Head of caudate nucleus (tissue), 42 donors: Measurements from ENCODE around the gene MAGI2.
"Not testable (repeated sequence)": the region's sequence is repeated elsewhere in the genome, so short reads cannot be mapped to it uniquely, and the experiment has no call there.

Source experiments
- DNase-seq, 42 donors: peaks; one replicate each; pipeline versions ENCODE4 v3.0.0 to v3.0.0-alpha.2; 2020 to 2021; ENCODE audit warnings: mixed read lengths in 7 of 42
- intact Hi-C: fragments of 100-400 bp; cut with DNase I; formaldehyde crosslinking; loops from one replicate; pipeline ENCODE4 v1.15.0; 2022

Gene MAGI2

DNA sequence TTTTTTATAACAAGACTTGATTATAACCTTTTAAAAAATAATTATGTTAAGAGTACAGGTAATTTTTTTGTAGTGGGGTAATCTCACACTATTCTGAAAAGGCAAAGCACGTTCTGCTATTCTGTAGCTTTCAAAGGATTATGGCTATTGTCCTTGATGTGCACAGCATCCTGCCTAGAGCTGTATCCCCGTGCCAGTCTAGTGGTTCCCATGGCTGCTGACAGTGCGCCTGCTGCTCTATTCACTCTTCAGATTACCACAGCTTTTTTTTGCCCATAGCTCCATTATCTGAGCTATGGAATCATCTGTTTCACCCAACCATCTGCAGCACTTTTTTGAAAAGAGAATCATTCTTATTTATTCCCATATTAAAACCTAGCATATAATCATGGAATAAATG, 931.5 kb downstream of the MAGI2 start:
- no peak for DNase-seq
- intact Hi-C loops = no loop called here

DNA sequence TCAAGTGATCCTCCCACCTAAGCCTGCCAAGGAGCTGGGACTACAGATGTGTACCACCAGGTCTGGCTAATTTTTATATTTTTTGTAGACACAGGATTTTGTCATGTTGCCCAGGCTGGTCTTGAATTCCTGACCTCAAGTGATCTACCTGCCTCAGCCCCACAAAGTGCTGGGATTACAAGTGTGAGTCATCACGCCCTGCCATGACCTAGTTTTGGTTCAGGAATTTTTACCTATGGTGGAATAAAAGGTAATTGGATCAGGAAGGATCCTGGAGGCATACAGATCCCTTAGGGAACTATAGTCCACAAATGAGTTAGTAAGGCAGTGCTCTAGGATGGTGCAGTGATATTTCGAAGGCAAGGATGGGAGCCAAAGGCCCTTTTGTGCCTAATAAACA, 937.0 kb downstream of the MAGI2 start:
- intact Hi-C loops = loop anchor here (10.0 kb wide), 1 partner anchor 258 kb away; no protein-coding TSS in a partner anchor
- peak in 7 of 42 donors; percentile 21 to 47 (median 35) for DNase-seq

DNA sequence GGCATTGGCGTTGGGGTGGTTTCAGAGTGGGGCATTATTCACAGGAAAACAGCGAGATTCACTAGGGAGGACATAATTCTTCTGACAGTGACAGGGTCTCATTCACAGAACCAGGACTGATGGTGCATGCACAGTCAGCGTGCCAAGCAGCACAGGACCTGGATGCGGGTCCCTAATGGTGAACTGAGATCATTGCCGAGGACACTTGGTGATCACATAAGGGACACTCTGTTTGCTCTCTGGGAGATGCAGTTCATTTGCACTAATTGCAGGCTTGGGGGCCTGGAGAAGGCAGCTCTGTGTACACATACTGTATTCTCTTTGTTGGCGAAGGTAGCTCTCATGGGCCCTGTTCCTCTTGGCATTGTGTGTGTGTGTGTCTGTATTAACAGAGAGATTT, 938.8 kb downstream of the MAGI2 start:
- intact Hi-C loops = loop anchor here (10.0 kb wide), 1 partner anchor 260 kb away; no protein-coding TSS in a partner anchor
- DNase-seq = peak in 33 of 42 donors; percentile 15 to 75 (median 30)

DNA sequence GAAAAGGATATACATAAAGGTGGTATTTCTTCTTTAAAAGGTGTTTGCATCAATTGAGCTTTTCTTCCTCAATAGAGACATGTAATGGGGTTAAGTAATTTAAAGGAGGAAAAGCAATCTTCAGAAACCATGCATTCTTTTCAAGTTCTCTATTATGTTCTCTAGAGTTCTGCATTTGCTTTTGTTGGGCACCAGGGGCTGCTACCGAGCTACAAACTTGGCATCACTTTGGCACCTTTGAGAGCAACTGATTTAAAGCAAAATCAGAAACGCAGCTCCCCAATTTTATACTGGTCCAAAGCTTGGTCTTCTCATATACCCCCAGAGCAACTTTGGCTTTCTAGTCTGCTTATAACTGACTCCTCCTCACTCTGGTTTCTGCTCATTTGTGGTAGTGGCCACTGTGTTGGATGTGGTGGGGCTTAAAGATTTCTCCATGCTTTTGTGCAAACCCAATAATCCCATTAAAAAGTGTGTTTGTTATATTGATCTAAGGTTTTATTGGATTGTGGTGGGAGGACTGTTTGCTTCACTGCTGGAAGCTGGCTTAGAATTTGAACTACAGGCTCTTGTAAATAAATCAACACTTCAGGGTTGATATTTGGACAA, 942.8 kb downstream of the MAGI2 start:
- intact Hi-C loops = loop anchor here (10.0 kb wide), 1 partner anchor 264 kb away; no protein-coding TSS in a partner anchor
- DNase-seq = peak in 36 of 42 donors; percentile 25 to 86 (median 60)

DNA sequence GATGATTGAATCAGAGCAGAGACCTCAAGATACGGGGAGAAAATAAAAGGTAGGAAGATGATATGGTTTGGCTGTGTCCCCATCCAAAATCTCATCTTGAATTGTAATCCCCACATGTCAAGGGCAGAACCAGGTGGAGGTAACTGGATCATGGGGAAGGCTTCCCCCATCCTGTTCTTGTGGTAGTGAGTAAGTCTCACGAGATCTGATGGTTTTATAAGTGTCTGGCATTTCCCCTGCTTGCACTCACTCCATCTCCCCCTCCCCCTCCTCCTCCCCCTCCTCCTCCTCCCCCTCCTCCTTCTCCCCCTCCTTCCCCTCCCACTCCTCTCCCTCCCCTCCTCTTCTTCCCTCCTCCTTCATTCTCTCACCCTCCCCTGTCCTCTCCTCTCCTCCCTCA, 950.2 kb downstream of the MAGI2 start:
- DNase-seq = not testable (repeated sequence)

DNA sequence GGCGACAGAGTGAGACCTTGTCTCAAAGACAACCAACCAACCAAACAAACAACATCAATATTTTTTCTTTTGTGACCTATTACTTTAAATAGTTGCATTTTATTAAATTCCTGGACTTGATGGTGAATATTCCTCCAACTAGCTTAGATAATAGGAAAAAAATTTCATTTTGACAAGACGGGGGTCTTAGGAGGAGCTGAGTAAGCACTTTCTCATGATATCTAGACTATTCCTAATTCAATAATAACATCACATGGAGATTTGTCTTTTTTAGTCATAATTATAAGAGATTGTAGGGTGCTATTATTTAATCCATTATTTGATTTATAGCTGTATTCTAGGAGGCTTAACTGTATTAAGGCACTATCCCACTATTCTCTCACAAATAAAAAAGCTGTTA, 952.4 kb downstream of the MAGI2 start:
- intact Hi-C loops = no loop called here
- no peak for DNase-seq

More for the DNA sequence above, 950.2 kb downstream of the MAGI2 start:
- intact Hi-C loops = not testable (repeated sequence)

DNA sequence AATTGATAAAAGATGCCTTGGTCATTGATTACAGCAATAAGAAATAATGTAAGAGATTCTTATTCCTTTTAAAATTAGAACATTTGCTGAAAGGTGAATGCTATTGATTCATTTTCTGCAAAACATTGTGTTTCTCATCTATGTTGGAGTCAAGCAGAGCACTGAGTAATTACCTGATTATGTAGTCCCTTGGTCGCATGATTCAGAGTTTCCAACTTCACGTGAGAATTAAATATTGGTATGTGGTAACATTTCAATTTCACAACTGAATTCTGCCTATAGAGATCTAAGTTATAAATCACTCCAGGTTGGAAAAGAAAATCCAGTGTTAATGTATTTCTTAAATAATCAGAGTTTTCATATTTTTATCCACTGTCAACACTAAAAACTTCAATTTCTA, 953.5 kb downstream of the MAGI2 start:
- intact Hi-C loops = no loop called here
- DNase-seq = no peak

DNA sequence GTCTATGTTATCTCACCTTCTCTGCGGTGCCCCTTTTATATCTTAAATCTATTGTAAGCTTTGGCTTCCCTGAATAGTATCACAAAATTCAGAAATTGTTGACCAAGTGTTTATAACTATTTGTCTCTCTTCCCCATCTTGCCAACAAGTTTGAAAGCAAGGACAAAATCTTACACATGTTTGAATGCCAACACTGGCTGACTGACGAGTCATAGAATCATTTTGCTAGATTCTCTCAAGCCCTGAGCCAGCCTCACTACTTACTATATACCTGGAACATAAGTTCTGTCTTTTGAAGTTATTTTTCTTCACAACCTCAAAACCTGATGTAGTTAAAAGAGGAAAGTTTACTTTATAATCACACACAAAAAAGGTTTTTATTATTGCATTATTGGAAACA, 954.2 kb downstream of the MAGI2 start:
- intact Hi-C loops = no loop called here
- DNase-seq = no peak

DNA sequence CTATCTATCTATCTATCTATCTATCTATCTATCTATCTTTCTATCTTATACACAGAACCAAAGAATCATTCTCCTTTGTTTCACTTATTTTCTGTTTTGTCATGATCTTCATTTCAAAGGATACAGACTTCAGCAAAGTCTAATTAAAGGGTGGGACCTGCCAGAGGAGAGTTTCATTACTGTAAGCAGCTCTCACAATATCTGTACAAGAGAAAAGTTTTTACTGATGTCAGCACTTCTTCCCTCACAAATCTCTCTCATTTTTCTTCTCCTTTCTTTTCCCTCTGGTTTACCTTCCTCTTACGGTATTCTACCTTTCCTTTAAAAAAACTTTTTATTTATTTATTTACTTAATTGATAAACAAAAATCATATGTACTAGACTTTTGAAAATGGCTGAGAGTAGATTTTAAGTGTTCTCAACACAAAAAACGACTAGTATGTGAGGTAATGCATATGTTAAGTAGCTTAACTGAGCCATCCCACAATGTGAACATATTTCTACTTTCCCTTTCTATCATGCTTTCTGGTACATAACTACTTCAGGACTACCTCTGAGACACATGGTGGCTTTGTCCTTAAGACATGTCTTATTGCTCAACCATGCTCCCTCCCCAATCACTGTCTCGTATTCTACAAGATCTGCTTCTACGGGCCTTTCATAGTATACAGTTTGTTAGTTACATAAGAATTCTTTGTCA, 955.6 kb downstream of the MAGI2 start:
- intact Hi-C loops = no loop called here
- no peak for DNase-seq

DNA sequence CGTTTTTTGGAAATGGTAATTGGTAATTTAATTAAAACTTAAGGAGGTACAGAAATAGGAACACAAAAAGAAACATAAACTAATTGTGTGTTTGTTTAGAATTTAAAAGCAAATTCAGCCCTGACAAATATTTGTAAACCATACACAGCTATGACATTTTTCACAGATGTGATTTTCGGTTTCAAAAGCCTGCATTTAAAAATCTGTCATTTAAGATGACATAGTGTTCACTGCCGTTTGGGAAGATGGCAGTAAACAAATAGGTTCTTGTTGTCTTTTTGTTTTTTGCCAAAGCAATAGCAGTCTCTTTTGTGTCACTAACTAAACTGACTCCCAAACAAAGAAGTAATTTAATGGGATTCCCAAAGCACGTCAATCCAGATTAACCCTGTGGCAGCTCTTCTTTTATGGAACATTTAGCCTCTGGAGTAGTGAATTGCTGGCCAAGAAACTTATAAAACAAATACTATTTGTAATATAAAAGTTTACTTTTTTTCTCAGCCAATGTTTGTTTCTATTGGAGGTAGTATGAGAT, 957.3 kb downstream of the MAGI2 start:
- peak in 2 of 42 donors; percentile 21 to 49 for DNase-seq
- intact Hi-C loops = no loop called here

DNA sequence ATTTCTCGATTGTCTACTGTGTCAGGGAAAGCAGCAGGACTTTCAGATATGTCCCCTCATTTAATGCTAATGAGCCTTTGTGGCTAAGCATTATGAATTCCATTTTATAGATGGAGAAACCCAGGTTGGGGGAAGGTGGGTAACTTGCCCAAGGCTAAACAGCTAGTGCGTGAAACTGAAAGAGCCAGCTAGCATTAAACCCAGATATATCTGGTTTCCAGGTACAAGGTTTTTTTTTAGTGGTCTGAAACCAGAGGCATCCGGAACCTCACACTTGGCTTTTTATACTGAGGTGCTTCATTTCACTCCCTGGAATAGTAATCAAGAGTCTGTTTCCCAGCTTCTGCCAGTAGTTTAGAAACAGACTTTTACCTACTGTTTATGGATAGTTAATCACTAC, 960.1 kb downstream of the MAGI2 start:
- no peak for DNase-seq
- intact Hi-C loops = no loop called here

DNA sequence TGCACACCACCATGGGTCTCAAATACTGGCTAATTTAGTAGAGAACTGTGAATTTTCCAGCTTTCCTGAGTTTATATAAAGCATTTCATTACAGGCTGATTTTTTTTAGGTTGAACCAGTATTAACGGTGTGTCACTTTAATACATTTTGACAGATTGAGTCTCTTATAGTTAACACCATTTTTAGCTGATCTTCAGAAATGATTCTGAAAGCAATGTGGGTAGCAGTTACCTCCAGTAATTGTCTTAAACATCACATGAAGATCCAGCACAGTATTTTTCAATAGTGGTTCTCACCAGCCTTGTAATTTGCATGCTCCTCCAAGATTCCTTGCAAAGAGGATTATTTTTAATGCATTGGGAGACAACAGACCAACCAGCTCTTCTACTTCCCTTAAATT, 961.3 kb downstream of the MAGI2 start:
- no peak for DNase-seq
- intact Hi-C loops = no loop called here

DNA sequence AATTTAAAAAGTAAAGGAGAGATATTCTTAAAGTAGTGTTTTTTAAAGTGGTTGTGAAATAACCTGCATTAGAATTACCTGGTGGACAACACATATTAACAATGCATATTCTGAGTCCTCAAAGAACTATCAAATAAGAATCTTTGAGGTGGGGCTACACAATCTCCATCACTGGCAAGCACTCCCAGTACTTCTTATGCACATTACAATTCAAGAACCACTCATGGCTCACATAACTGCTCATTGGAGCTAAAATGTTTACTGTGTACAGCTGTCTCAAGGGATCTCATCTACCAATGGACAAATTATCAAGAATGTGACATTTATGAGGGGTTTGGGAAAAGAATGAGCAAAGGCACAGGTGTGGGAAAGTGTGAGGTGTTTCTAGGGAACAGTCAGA, 962.9 kb downstream of the MAGI2 start:
- DNase-seq = no peak
- intact Hi-C loops = no loop called here

DNA sequence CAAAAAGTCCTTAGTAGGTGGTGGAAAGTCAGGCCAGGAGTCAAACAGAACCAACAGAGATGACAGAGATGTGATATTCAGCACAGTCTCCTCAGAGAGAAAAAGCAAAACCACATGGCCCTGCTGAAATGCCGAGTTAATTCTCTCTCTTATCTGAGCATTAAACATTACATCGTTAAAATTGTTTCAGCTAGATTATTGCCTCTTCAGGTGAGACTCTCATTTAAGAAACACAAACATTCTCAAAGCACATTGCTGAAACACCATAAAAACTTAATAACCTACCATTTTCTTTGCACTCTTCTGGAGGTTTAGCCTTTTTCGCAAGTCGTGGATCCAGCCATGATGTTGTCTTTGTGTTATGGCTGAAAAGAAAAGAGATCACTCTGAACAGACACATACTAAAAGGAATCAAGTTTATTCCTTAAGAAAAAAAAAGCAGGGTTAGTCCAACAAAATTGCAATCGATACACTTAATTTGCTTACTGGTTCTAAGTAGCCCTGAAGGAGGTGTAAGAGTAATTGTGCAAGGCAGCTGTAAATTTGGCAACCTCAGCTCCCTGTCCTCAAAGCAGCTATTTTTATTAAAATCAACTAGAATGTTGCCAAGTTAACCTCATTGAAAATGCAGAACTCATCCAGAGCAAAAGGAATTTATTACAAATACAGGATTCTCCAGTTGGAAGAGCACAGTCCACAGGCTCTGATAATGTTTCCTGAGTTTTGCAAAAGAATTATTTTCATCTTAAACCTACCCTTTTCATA, 963.8 kb downstream of the MAGI2 start:
- intact Hi-C loops = no loop called here
- DNase-seq = peak in 5 of 42 donors; percentile 13 to 50 (median 31)

DNA sequence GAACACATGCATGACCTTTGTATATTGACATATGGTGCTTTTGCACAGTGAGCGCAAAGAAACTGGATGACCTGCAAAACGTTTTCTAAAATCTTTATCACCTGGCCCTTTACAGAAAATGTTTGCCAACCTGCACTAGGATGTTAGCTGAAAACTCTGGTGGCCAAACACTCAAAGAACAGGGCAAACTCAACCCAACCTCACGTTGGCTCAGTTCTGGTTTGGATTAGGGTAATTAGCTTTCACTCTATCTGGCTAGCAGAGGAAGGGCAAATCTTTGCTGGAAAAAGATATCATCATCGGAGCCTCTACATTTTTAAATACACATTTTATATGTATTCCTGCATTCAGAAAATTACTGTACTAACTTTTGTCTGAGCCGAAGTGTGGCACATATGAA, 966.0 kb downstream of the MAGI2 start:
- DNase-seq = peak in 1 of 42 donors; percentile 8
- intact Hi-C loops = no loop called here

DNA sequence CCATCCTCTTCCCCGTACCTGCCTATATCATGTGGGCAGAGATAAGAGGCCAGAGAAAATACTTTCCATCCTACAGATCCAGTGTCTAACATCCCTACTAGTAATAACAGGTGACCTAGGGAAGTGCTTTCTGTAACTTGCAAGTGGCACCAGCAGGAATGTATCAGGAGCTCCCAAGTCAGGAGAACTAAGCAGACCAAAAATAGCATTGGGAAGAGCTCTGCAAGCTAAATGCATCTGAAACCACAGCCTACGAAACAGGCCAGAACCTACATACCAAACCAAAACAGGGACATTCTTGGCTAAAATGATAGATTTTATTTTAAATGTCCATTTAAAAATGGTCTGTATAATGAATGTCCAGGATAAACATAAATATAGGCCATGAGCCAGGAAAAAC, 974.1 kb downstream of the MAGI2 start:
- intact Hi-C loops = no loop called here
- DNase-seq = no peak

DNA sequence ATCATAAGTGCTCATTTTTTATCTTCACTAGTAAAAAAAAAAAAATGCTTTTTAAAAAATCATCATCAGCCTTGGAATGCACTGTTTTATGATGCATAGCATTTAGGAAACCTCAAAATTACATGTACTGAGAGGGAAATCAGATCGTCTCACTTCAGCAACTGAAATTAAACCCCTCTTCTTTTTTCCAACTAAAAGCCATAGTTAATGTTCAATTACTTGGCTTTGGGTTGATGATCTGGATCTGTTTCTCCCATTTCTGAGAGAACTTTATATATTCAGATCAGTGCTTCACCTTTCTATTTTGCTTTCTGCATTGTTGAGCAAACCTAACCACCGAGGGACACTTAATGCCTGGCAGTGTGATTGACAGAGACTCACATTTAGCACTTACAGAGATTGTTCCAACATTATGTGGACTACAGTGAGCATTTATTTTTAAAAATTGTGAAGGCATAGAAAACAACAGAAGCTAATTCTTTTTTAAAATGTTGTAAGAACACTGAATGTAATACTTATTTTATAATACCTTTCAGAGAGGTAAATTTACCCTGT, 976.5 kb downstream of the MAGI2 start:
- intact Hi-C loops = no loop called here
- no peak for DNase-seq

DNA sequence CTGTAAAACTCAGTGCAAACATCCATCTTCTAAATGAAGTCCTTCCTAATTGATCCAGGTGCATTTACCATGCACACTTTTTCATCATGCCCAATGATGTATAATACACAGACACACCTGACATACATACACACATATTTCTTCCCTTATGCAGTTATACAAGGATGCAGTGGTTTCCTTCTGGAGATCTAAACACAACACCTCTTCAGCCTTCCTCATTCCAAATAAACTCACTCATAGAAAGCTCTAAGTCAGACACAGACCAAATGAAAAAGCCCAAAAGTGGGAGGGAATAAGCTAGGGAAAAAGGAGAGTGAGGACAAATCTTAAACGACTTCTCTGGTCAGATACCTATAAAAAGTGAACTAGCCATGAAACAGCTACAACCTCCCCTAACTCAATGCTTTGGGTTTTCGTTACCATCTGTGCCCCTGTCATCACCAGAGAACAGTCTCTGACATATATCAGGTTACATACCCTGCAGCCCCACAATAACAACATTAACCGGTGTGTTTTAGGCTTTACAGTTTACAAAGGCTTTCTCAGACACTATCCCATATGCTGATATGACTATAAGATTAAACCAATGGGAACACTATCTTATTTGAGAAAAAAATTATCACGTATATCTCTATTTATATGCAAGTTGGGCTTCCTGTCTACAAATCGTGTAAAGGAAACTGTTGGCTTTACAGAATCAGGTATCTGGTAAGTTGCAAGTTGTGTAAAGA, 979.7 kb downstream of the MAGI2 start:
- intact Hi-C loops = no loop called here
- DNase-seq = no peak

DNA sequence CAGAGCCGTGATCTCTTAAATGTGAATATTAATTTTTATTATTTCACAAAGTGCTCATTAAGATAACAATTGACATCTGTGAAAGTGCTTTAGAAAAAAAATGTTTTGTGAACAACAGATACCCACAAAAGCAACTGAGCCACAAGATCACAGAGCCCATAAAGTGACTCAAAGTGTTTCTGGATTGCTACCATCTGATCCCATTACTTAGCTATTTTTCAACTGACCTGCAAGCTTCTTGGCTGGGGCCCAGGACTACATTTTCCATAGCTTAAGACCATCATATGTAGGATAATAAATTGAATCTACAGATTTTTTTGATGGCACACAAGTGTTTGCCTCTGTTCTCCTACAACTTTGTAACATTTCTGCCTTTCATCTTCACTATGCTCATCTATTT, 980.4 kb downstream of the MAGI2 start:
- no peak for DNase-seq
- intact Hi-C loops = no loop called here
